C4-2B (cell line): ENCODE measurements around the gene KLHL26.

Source experiments
- H3K27ac ChIP-seq: fragments of 450-650 bp; 2 replicates; pipeline ENCODE4 v1.5.1; 2017
- CTCF ChIP-seq: fragments of 450-650 bp; conservative IDR thresholded peaks from 2 replicates; pipeline ENCODE4 v1.5.1; 2017; ENCODE audit warnings: mild to moderate bottlenecking
- ZFX ChIP-seq: fragments of 450-650 bp; IDR thresholded peaks from 2 replicates; pipeline ENCODE4 v1.6.1; 2017

The KLHL26 gene

GRCh38 chr19:18704971-18705370, 68.1 kb downstream of the KLHL26 start:
- H3K27ac ChIP-seq: no peak overlapping the region
- no peak for TF ChIP-seq CTCF
- TF ChIP-seq ZFX: no peak

GRCh38 chr19:18708452-18709231, 71.8 kb downstream of the KLHL26 start:
- no peak for TF ChIP-seq CTCF
- no peak for TF ChIP-seq ZFX
- no peak overlapping the region for H3K27ac ChIP-seq

- no peak overlapping the region for H3K27ac ChIP-seq
- TF ChIP-seq ZFX (no peak), CTCF (no peak)
Observed at GRCh38 chr19:18709546-18709945, 72.7 kb downstream of the KLHL26 start.

- TF ChIP-seq ZFX (no peak), CTCF (no peak)
- H3K27ac ChIP-seq: no peak overlapping the region
Observed at GRCh38 chr19:18710186-18710585, 73.4 kb downstream of the KLHL26 start.

- TF ChIP-seq CTCF (no peak), ZFX (no peak)
- H3K27ac ChIP-seq: no peak overlapping the region
Observed at GRCh38 chr19:18710996-18711751, 74.3 kb downstream of the KLHL26 start.

GRCh38 chr19:18711893-18712292, 75.1 kb downstream of the KLHL26 start:
- no peak overlapping the region for H3K27ac ChIP-seq
- no peak for TF ChIP-seq ZFX
- no peak for TF ChIP-seq CTCF

GRCh38 chr19:18712981-18713380, 76.2 kb downstream of the KLHL26 start:
- no peak overlapping the region for H3K27ac ChIP-seq
- TF ChIP-seq CTCF (no peak), ZFX (no peak)
